ENCODE data around the gene FSTL5. TPM values are rescaled to one million over a fixed set of nuclear protein-coding genes. Genes with fewer than 3 reads are reported as not detected.

Gene FSTL5
- total RNA-seq, 1 donor from 2014 or later: not detected

DNA sequence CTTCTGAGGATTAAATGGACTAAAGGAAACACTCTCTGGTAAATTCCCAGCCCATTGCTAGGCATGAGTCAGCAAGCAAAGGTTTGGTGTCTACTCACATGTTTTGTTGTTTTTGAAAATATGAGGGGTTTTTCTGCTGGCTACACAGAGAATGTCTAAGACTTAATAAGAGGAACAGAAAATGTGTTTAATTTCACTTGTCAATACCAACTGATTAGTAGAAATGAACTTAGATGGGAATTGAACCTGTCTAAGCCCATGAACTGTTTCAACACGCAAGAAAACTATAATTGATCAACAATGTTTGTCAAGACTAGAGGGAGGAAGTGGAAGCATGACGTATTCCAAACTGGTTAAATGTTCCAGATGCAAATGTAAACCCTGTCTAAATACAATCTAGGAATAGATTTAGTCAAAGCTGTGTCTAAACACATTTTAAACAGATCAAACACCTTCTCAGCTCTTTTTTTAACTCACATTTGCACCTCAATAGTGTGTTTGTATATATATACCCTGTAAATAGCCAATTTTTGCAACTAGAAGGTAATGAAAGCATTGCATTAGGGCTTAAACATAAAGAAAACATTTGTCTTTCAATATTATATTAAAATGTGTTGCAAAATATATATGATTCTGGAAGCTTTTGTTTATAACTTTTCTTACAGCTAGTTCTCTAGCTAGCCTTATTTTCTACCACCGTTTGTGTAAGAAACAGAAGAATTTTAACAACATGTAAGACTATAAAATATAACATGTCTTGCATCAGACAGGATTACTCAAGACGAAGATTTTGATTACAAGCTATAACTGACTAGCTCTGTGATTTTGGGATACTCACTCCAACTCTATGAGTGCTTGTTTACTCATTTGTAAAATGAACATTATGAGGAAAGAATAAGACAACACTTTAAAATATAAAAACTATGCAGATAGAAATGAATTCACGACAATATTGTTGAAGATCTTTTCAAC is 607.8 kb downstream of the FSTL5 start:
- intact Hi-C loops (cut with DNase I): no loop called here
- no peak for ATAC-seq
- DNase-seq (ENCODE audit: missing footprints): no peak

GRCh38 chr4:161554372-161554990 is 609.3 kb downstream of the FSTL5 start:
- no peak for ATAC-seq
- intact Hi-C loops (cut with DNase I): no loop called here

DNA sequence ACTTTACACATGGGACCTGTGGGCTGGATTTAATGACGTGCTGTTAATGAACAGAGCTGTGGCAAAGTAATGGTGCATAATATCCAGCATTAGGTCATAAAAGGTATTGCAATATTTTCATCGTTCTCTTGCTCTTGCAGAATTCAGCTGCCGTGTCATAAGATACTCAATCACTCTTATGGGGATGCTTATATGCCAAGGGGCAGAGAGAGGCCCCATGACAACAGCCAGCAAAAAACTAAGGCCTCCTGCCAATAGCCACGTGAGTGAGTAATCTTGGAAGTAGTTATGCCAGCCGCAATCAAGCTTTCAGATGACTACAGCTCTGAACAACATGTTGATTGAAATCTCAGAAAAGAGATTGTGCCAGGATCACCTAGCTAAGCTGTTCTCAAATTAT is 616.9 kb downstream of the FSTL5 start:
- DNase-seq (ENCODE audit: missing footprints) (no peak), ATAC-seq (no peak)
- intact Hi-C loops (cut with DNase I): no loop called here

More at GRCh38 chr4:161554372-161554990, 609.3 kb downstream of the FSTL5 start:
- no peak for DNase-seq (ENCODE audit: missing footprints)

- intact Hi-C loops (cut with DNase I): no loop called here
- ATAC-seq (no peak), DNase-seq (ENCODE audit: missing footprints) (no peak)
Observed at GRCh38 chr4:161540265-161540664, 623.5 kb downstream of the FSTL5 start.

DNA sequence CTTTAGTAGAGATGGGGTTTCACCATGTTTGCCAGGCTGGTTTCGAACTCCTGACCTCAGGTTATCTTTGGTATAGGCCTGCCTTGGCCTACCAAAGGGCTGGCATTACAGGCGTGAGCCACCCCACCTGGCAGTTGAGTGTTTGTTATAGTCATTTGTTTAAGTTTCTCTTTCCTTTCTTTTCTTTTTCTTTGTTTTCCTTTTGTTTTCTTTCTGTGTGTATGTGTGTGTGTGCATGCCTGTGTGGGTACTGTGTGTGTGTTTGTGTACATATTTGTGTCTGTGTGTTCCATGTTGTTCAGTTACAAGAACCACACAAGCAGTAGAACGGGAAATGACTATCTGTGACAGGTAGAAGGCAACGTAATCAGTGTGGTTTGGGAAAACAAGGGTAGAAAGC is 624.9 kb downstream of the FSTL5 start:
- intact Hi-C loops (cut with DNase I): no loop called here
- DNase-seq (ENCODE audit: missing footprints) (no peak), ATAC-seq (no peak)

GRCh38 chr4:161530710-161531109 is 633.1 kb downstream of the FSTL5 start:
- ATAC-seq: no peak
- intact Hi-C loops (cut with DNase I): no loop called here
- no peak for DNase-seq (ENCODE audit: missing footprints)

GRCh38 chr4:161525121-161525520 is 638.7 kb downstream of the FSTL5 start:
- ATAC-seq (no peak), DNase-seq (ENCODE audit: missing footprints) (no peak)
- intact Hi-C loops (cut with DNase I): no loop called here

DNA sequence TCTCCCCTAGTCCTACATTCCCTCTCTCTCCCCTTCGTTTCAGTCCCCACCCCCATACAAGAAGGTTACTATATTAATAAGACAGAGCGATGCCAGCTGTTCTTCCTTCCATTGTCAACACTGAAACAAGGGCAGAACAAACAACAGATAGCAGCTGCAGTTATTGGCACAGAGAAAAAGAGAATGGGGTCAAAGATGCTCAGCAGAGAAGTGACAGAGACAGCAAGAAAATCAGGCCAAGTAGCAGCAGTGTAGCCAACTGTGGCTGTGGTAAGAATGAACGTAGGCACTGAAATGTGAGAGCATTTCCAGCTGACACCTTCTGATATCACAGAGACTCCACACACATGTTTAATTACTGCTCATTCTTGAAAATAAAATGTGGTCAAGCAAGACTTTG is 641.8 kb downstream of the FSTL5 start:
- DNase-seq (ENCODE audit: missing footprints): no peak
- ATAC-seq: peak; percentile 76
- intact Hi-C loops (cut with DNase I): no loop called here

GRCh38 chr4:161519611-161520010 is 644.2 kb downstream of the FSTL5 start:
- intact Hi-C loops (cut with DNase I): no loop called here
- ATAC-seq: no peak

GRCh38 chr4:161517941-161518340 is 645.9 kb downstream of the FSTL5 start:
- ATAC-seq: no peak
- DNase-seq (ENCODE audit: missing footprints): no peak
- intact Hi-C loops (cut with DNase I): no loop called here

More at GRCh38 chr4:161519611-161520010, 644.2 kb downstream of the FSTL5 start:
- no peak for DNase-seq (ENCODE audit: missing footprints)

DNA sequence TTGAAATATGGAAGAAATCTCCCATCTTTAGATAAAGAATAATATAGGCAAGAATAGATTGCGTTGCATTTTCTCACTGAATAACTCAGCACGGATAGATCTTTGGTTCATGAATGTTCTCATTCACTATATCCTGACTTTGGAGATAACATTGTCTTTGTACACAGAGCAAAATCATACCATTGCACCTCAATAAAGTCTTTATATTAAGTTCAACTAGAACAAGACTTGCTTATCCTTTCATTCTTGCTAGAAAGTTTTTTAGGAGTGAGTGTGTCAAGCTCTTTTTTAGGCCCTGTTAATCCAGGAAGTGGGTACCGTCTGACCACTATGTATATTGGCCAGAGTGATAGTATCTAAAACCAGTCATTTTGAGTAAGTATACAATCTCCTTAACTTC is 658.7 kb downstream of the FSTL5 start:
- no peak for ATAC-seq
- intact Hi-C loops (cut with DNase I): no loop called here
- DNase-seq (ENCODE audit: missing footprints): no peak

DNA sequence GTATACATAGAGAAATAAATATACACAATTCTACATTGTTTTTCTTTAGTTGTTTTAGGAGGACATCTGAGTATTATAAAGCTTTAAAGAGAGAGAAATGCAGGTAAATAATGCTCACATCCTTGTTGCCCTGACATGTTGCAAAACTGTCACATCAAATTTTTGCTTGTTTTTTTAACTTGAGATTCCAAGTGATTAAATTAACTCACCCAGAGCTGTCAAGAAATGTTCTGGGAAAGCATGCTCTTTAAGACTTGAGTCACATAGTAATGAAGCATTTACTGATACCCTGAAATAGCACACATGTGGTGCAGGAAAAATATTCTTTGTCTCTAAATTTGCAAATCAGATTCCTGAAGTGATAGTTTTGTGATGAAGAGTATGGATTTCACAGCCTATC is 665.6 kb downstream of the FSTL5 start:
- DNase-seq (ENCODE audit: missing footprints) (no peak), ATAC-seq (no peak)
- intact Hi-C loops (cut with DNase I): no loop called here

DNA sequence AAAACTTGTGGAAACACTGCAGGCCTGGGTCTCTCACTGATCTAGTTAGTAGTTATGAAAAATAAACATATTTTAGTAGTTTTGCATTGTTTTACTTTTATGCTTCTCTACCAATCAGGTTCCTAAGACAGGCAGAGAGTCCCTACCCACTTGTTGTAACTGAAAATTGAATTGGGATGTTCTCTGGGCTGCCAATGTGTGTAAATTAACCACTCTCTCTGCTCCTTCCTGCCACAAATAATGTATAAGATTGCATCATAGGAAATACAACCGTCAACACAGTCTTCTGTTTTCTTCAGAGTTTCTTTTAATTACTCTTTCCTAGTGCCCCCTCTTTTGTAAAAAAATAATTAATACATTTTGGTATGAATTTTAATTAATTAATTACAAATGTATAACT is 677.3 kb downstream of the FSTL5 start:
- no peak for ATAC-seq
- DNase-seq (ENCODE audit: missing footprints): no peak
- intact Hi-C loops (cut with DNase I): no loop called here

GRCh38 chr4:161466316-161466715 is 697.5 kb downstream of the FSTL5 start:
- no peak for ATAC-seq
- intact Hi-C loops (cut with DNase I): no loop called here
- no peak for DNase-seq (ENCODE audit: missing footprints)

GRCh38 chr4:161463436-161463835 is 700.4 kb downstream of the FSTL5 start:
- DNase-seq (ENCODE audit: missing footprints) (no peak), ATAC-seq (no peak)
- intact Hi-C loops (cut with DNase I): no loop called here

DNA sequence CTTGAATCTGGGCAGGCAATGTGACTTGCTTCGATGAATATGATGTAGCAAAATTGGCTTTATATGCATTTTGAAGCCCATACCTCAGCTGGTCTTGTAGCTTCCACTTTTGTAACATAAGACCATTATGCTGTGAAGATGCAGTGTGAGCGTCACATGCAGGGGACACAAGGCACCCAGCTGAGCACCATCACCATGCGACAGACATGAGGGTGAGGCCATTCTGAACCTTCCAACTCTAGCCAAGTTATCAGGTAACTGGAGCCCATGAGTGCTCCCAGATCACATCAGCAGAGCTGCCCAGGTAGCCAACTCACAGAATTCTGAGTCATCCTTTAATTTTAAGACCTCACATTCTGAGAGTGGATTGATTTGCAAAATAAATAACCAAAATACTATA is 705.9 kb downstream of the FSTL5 start:
- intact Hi-C loops (cut with DNase I): no loop called here
- ATAC-seq: no peak

GRCh38 chr4:161457311-161457710 is 706.5 kb downstream of the FSTL5 start:
- intact Hi-C loops (cut with DNase I): no loop called here
- ATAC-seq (no peak), DNase-seq (ENCODE audit: missing footprints) (no peak)

More for the DNA sequence above, 705.9 kb downstream of the FSTL5 start:
- no peak for DNase-seq (ENCODE audit: missing footprints)

- DNase-seq (ENCODE audit: missing footprints) (no peak), ATAC-seq (no peak)
- intact Hi-C loops (cut with DNase I): no loop called here
Observed at GRCh38 chr4:161454860-161455259, 708.9 kb downstream of the FSTL5 start.

- DNase-seq (ENCODE audit: missing footprints) (peak; percentile 41), ATAC-seq (no peak)
- intact Hi-C loops (cut with DNase I): no loop called here
Observed at GRCh38 chr4:161448550-161449180, 715.1 kb downstream of the FSTL5 start.

GRCh38 chr4:161444626-161445025 is 719.2 kb downstream of the FSTL5 start:
- intact Hi-C loops (cut with DNase I): no loop called here
- no peak for DNase-seq (ENCODE audit: missing footprints)
- no peak for ATAC-seq
